ENCODE data around the gene NID1. TPM values are rescaled to one million over a fixed set of nuclear protein-coding genes. Genes with fewer than 3 reads are reported as not detected.
A peak's percentile ranks its signal among the peaks of the same experiment; 100 is the strongest.

Gene NID1
- total and polyA plus RNA-seq, 2 of the 4 experiments (the other 2 are of a cell fraction), result 21.9 to 83.3 TPM

GRCh38 chr1:236007781-236008180 lies 57.1 kb downstream of the NID1 start:
- Histone ChIP-seq H3K23ac (ENCODE audit: low read depth, low read length) (no peak overlapping the region), H3K18ac (ENCODE audit: low read depth, low read length) (no peak overlapping the region), H3K14ac (replicated peaks; ENCODE audit: low read depth, low read length) (no peak overlapping the region), H4K20me1 (ENCODE audit: insufficient read depth, low read length) (no peaks in the 10 kb centered on the region), H3K27me3 (ENCODE audit: control insufficient read depth, insufficient read depth, low read length) (no peaks in the 10 kb centered on the region), H4K8ac (ENCODE audit: low read depth in 2 of 2, low read length in 2 of 2) (no peak overlapping the region), H3K56ac (ENCODE audit: extremely low read depth, insufficient read depth, low read length) (no peak overlapping the region), H2BK15ac (ENCODE audit: low read depth, low read length) (no peak overlapping the region), H2BK5ac (ENCODE audit: low read depth, low read length, poor library complexity, severe bottlenecking) (no peak overlapping the region), H2AFZ (replicated peaks; ENCODE audit: low read length, poor library complexity) (no peak overlapping the region), H3K4ac (ENCODE audit: low read depth, low read length) (no peak overlapping the region), H4K91ac (ENCODE audit: insufficient read depth, low read depth, low read length) (no peak overlapping the region), H3K79me1 (ENCODE audit: low read depth in 1 of 2, low read length in 2 of 2) (peaks cover 0 to 3% of the 10 kb centered on the region in 2 experiments; a peak in 1 of 4 replicates), H3K9me3 (ENCODE audit: control insufficient read depth, insufficient read depth, low read length) (no peaks in the 10 kb centered on the region), H3K9ac (ENCODE audit: low read depth, low read length) (no peak overlapping the region), H3K27ac (ENCODE audit: insufficient read depth, low read length) (no peak overlapping the region), H3K36me3 (ENCODE audit: control insufficient read depth, insufficient read depth, low read length) (peaks cover 14% of the 10 kb centered on the region), H3K4me2 (ENCODE audit: low read depth, low read length) (no peak overlapping the region), H4K5ac (ENCODE audit: low read depth, low read length) (no peak overlapping the region), H2AK5ac (ENCODE audit: low read depth, low read length) (peak overlapping the region; percentile 59; the same call in 1 of the 2 replicates), H2AK9ac (replicated peaks; ENCODE audit: low read depth, low read length, poor library complexity) (no peak overlapping the region), H2BK20ac (ENCODE audit: low read depth, low read length) (no peak overlapping the region), H3K9me1 (ENCODE audit: insufficient read depth, low read length) (peaks cover 15% of the 10 kb centered on the region), H3K4me3 (ENCODE audit: insufficient read depth, low read depth, low read length) (no peak overlapping the region), H3K4me1 (ENCODE audit: control insufficient read depth, insufficient read depth, low read length) (peaks cover 14% of the 10 kb centered on the region), H2BK120ac (ENCODE audit: low read depth, low read length) (no peak overlapping the region)
- no TSS peak for BruUV-seq (replicated peaks)
- ChIA-PET POLR2A (ENCODE audit: unreplicated experiment) (no interaction called here), CTCF (no interaction called here)
- ATAC-seq (ENCODE audit: low read depth), result no peak
- dilution Hi-C loops (cut with HindIII; ENCODE audit: low sequenced_read_pairs, unreplicated experiment) (no loop called here), intact Hi-C loops (cut with micrococcal nuclease) (no loop called here), in situ Hi-C loops (cut with MboI; ENCODE audit: low sequenced_read_pairs) (no loop called here)
- DNase-seq, result no peak
- no peak for TF ChIP-seq NFE2L2 (IDR thresholded peaks at IDR 0.05; ENCODE audit: low read depth, low read length)
- no peak for TF ChIP-seq FOS (IDR thresholded peaks at IDR 0.05; ENCODE audit: low read depth, low read length)
- no peak for TF ChIP-seq CTCF (conservative IDR thresholded peaks at IDR 0.05; ENCODE audit: low read depth, low read length)
- TF ChIP-seq RFX5 (IDR thresholded peaks at IDR 0.05; ENCODE audit: low read depth, low read length), result no peak
- no peak for TF ChIP-seq MAZ (IDR thresholded peaks at IDR 0.05; ENCODE audit: borderline replicate concordance, low read depth, low read length)
- no peak for TF ChIP-seq MXI1 (IDR thresholded peaks at IDR 0.05; ENCODE audit: borderline replicate concordance, low read depth, low read length)
- TF ChIP-seq BHLHE40 (IDR thresholded peaks at IDR 0.05; ENCODE audit: low read depth, low read length), result no peak
- TF ChIP-seq POLR2A (IDR thresholded peaks at IDR 0.05; ENCODE audit: low read depth, low read length), result no peak
- TF ChIP-seq CHD1 (IDR thresholded peaks at IDR 0.05; ENCODE audit: low read depth, low read length), result no peak
- TF ChIP-seq USF2 (IDR thresholded peaks at IDR 0.05; ENCODE audit: low read depth, low read length), result no peak
- TF ChIP-seq CEBPB (IDR thresholded peaks at IDR 0.05; ENCODE audit: low read depth, low read length), result no peak
- TF ChIP-seq ELK1 (IDR thresholded peaks at IDR 0.05; ENCODE audit: borderline replicate concordance, low read depth, low read length), result no peak
- WGBS, 2 experiments (ENCODE audit: extremely low coverage in 2 of 2, insufficient read length in 1 of 2), result 95% methylated on average over 2 of the region's 3 CpGs; no CpG with 5 or more reads in 1 of the 2 experiments
